GM12875 (cell line): ENCODE results near the gene SGPP2.

Experiments
- H3K4me3 ChIP-seq: one replicate; pipeline ENCODE4 v1.5.1; 2011; ENCODE audit warnings: low read depth, low read length, control low read depth
- TF ChIP-seq, protein P1 (sequence below): IDR thresholded peaks from 2 replicates; pipeline ENCODE4 v1.5.1; 2011; ENCODE audit warnings: low read depth, mild to moderate bottlenecking, control low read depth, inconsistent platforms, low read length, moderate library complexity, borderline replicate concordance; ENCODE audit not compliant: insufficient read depth

Gene SGPP2

DNA sequence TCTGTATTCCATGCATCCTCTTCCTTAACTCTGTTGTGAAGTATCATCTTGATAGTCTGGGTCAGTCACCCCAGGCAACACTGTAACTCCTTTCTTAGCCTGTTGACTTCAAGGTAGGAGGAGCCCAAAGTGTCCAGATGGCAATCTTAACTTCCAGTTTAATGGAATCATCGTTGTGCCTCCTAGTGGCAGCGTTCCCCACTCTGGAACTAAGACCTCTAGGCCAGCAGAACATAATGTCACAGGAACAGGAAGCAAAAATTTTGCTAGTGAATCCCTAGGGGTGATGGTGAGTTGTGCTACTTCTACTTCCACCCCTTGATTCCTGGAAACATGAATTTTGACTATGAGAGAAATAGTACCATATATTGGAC, 11.7 kb downstream of the SGPP2 start:
- TF ChIP-seq, protein P1, sequence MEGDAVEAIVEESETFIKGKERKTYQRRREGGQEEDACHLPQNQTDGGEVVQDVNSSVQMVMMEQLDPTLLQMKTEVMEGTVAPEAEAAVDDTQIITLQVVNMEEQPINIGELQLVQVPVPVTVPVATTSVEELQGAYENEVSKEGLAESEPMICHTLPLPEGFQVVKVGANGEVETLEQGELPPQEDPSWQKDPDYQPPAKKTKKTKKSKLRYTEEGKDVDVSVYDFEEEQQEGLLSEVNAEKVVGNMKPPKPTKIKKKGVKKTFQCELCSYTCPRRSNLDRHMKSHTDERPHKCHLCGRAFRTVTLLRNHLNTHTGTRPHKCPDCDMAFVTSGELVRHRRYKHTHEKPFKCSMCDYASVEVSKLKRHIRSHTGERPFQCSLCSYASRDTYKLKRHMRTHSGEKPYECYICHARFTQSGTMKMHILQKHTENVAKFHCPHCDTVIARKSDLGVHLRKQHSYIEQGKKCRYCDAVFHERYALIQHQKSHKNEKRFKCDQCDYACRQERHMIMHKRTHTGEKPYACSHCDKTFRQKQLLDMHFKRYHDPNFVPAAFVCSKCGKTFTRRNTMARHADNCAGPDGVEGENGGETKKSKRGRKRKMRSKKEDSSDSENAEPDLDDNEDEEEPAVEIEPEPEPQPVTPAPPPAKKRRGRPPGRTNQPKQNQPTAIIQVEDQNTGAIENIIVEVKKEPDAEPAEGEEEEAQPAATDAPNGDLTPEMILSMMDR, result no peak
- no peak overlapping the region for H3K4me3 ChIP-seq

DNA sequence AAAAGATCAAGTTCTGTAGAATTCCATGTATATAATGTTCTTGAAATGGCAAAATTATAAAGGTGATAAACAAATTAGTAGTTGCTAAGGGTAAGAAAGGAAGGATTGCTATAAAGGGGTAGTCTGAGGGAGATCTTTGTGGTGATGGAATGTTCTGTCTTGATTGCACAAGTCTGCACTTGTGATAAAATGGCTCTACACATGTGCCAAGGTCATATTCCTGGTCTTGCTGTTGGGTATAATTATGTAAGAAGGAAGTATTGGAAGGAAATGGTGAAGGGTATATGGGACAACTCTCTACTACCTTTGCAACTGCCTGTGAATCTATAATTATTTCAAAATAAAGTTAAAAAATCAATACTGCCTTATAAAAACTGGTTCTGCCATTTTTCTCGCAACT, 15.3 kb downstream of the SGPP2 start:
- TF ChIP-seq, protein P1, result no peak

DNA sequence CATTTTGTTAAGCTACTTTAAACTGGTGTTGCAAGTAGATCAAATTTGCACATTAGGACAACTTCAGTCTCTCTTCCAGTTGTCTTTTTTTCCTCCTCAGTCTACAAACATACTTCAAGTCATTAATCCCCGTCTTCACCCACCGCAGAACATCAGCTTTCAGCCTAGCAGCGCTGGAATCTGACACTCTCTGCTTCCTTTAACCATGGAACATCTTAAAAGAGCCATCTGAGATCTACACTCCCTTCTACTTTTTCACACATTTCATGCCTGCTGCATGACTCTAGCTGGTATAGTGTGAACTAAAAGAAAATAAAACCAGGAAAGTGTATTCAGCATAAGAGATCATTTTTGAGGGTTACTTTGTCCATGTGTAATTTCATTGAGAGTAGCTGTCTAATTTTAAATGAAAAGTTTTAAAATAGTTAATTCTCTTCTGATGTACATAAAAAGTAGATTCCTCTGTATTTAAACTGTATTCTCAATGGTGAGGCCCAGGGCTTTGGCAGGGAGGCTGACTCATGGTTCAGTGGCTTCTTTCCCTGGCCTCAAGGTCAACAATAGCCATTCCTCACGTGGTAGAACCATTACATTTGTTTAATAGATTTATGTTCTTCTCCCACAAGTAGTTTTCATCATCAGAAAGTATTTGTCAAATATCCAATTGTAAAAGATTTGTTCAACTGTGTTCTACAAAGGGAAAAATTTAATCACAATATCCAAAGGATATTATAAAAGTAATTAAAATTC, 16.5 kb downstream of the SGPP2 start:
- TF ChIP-seq, protein P1, result no peak
- H3K4me3 ChIP-seq, result no peak overlapping the region

More for the DNA sequence above, 15.3 kb downstream of the SGPP2 start:
- H3K4me3 ChIP-seq, result no peak overlapping the region

DNA sequence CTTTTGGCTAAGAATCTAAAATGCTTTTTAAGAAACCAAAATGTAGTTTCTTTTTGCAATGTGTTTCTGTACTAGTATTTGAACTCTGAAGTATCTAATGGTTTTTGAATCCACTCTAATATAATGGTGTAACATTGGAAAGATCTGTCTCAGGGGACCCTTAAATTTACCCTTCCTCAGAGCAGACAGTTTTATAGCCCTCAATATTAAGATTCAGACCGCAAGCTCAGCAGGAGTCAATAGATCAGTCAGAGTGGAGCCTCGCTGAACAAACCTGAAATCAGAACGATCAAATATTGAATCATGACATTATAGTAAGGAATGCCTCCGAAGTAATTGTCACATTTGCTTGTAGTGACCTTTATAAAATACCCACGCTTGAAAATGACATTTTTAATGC, 18.3 kb downstream of the SGPP2 start:
- no peak overlapping the region for H3K4me3 ChIP-seq
- TF ChIP-seq, protein P1, result no peak

DNA sequence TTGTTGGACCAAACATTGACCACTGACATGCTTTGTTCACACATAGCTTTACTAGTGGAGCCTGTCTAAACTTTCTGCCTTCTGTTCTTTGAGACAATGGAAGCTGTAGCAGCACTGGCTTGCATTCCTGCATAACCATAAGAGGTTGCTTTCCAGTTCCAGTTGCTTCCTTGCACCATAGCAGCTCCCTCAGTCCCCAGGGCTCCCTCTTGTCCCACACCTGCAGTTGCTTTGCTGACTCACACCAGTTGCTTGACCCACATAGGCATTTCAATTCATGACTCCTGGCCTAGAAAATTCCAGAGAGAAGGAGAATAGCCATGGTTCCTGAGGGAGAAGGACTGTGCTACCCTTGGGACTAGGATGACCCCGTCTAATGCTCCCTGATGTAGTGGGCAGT, 20.9 kb downstream of the SGPP2 start:
- no peak overlapping the region for H3K4me3 ChIP-seq
- TF ChIP-seq, protein P1, result no peak

DNA sequence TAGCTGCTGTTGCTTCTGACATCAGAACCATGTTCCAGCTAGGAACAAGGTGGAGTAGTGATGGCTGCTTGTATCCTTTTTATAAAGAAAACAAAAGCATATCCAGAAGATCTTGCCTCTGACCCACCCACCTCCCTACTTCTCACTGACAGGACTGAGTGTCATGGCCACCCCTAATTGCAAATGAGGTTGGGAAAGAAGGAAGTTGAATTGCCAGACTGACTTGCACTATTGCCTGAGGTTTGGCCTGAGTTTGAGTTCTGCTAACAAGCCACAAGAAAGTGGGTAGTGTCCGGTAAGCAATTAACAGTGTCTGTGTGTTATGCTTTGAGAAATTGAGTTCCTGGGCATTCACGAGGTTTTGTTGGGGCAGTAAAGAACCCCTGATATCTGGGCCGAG, 22.8 kb downstream of the SGPP2 start:
- TF ChIP-seq, protein P1, result no peak
- H3K4me3 ChIP-seq, result no peak overlapping the region

DNA sequence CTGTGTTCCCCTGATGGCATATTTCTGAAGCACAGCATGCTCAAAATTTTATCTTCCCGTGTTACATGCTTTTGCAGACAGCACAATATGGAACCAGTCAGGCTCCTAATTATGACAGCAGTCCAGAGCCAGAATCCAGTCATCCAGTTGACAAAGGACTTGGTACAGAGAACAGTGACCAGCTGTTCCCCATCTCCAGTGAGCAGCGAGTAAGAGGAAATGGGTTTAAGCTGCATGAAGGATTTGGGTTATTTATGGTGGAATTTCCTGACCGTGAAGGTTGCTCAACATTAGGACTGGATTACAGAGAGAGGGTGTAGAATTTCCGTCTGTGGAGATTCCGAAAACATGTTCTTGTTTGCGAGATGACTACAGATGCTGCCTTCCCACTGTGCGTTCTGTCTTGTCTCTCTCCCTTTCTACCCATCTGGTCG, 24.4 kb downstream of the SGPP2 start:
- no peak overlapping the region for H3K4me3 ChIP-seq
- TF ChIP-seq, protein P1, result no peak
